ENCODE results near the gene RGS4.

DNA sequence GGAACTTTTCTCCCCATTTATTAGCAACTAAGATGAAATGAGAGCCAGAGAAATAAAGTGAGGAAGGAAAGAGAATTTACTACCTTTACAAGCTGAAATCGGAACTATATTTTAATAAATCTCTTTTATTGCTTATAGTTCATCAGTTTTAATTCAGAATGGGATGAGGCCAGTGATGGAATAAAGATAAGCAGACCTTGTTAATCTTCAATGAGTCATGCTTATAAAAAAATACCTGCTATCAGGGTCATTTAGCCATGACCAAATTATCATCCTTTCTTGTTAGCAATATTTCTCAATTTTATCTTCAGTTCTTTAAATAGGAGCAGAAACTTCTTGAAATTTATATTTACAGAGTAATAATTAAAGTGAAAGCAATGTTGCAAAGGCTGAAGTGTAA, 26.1 kb downstream of the RGS4 start:
- TF ChIP-seq, protein P1, sequence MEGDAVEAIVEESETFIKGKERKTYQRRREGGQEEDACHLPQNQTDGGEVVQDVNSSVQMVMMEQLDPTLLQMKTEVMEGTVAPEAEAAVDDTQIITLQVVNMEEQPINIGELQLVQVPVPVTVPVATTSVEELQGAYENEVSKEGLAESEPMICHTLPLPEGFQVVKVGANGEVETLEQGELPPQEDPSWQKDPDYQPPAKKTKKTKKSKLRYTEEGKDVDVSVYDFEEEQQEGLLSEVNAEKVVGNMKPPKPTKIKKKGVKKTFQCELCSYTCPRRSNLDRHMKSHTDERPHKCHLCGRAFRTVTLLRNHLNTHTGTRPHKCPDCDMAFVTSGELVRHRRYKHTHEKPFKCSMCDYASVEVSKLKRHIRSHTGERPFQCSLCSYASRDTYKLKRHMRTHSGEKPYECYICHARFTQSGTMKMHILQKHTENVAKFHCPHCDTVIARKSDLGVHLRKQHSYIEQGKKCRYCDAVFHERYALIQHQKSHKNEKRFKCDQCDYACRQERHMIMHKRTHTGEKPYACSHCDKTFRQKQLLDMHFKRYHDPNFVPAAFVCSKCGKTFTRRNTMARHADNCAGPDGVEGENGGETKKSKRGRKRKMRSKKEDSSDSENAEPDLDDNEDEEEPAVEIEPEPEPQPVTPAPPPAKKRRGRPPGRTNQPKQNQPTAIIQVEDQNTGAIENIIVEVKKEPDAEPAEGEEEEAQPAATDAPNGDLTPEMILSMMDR (conservative IDR thresholded peaks at IDR 0.05; ENCODE audit: low read length), result no peak
- TF ChIP-seq EZH2phosphoT487 (IDR thresholded peaks at IDR 0.05; ENCODE audit: borderline replicate concordance), result no peak
